Upper lobe of right lung (tissue), 1 donor: ENCODE measurements around the gene LAMA2. TPM values are rescaled to one million over a fixed set of nuclear protein-coding genes. Genes with fewer than 3 reads are reported as not detected.

Experiments
- ATAC-seq: fragments of 200-7000 bp; cut with Tn5 transposase; one replicate; pipeline ENCODE4 v1.9.1; 2020; ENCODE audit warnings: mild to moderate bottlenecking, moderate library complexity
- DNase-seq: peaks from one replicate; pipeline ENCODE4 v3.0.0-alpha.2; 2020
- H3K27ac ChIP-seq: fragments of 200-600 bp; one replicate; pipeline ENCODE4 v1.8.0; 2022
- H3K27me3 ChIP-seq: fragments of 200-600 bp; one replicate; pipeline ENCODE4 v1.8.0; 2022; ENCODE audit warnings: mild to moderate bottlenecking
- H3K36me3 ChIP-seq: fragments of 200-600 bp; one replicate; pipeline ENCODE4 v1.8.0; 2022
- H3K4me1 ChIP-seq: fragments of 200-600 bp; one replicate; pipeline ENCODE4 v1.8.0; 2022
- H3K4me3 ChIP-seq: fragments of 200-600 bp; one replicate; pipeline ENCODE4 v1.8.0; 2022; ENCODE audit warnings: mild to moderate bottlenecking
- H3K9me3 ChIP-seq: fragments of 200-600 bp; one replicate; pipeline ENCODE4 v1.8.0; 2022
- intact Hi-C: fragments of 100-400 bp; cut with DNase I; formaldehyde crosslinking; loops from one replicate; pipeline ENCODE4 v1.11.0; 2022
- total RNA-seq: library from RNA; stranded (reverse); fragmentation: NEBNext Ultra II Directional; extraction: Animal tissue kit (Norgen Biotek cat#: 25700); gene quantifications from one replicate; pipeline ENCODE4 v1.2.1, GENCODE V29; 2021
- TF ChIP-seq, protein P1 (sequence below): fragments of 200-600 bp; IDR thresholded peaks from one replicate; pipeline ENCODE4 v1.8.0; 2022; ENCODE audit warnings: antibody characterized with exemption
- donor health status: DM: no; HTN: yes; CAD: no; lungs with severe emphysema.

Gene LAMA2
- total RNA-seq, 1 donor from 2014 or later = 42.1 TPM

DNA sequence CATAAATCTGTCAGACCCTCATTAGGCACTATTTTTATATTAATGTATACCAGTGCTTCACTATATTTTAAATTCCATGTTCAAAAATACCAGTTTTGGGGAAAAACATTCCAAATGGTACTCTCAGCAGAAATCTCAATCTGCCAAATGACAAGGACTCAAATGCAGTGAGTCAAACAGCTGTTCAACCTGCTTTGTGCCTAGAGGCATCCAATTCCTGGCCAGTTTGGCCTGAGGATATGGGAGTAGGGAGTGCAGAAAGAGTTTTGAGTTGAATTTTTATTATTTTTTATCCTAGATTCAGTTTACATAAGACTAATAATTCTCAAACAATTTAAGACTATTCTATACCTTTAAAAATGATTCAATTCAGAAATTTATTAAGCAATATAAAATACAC is 216.8 kb downstream of the LAMA2 start:
- ATAC-seq (no peak), DNase-seq (no peak)
- H3K27me3 ChIP-seq = no peaks in the 10 kb centered on the region
- no peaks in the 10 kb centered on the region for H3K9me3 ChIP-seq
- H3K4me3 ChIP-seq = no peak overlapping the region
- no peak overlapping the region for H3K27ac ChIP-seq
- intact Hi-C loops = no loop called here
- no peaks in the 10 kb centered on the region for H3K36me3 ChIP-seq
- TF ChIP-seq, protein P1, sequence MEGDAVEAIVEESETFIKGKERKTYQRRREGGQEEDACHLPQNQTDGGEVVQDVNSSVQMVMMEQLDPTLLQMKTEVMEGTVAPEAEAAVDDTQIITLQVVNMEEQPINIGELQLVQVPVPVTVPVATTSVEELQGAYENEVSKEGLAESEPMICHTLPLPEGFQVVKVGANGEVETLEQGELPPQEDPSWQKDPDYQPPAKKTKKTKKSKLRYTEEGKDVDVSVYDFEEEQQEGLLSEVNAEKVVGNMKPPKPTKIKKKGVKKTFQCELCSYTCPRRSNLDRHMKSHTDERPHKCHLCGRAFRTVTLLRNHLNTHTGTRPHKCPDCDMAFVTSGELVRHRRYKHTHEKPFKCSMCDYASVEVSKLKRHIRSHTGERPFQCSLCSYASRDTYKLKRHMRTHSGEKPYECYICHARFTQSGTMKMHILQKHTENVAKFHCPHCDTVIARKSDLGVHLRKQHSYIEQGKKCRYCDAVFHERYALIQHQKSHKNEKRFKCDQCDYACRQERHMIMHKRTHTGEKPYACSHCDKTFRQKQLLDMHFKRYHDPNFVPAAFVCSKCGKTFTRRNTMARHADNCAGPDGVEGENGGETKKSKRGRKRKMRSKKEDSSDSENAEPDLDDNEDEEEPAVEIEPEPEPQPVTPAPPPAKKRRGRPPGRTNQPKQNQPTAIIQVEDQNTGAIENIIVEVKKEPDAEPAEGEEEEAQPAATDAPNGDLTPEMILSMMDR = no peak
- peaks cover 7% of the 10 kb centered on the region for H3K4me1 ChIP-seq

DNA sequence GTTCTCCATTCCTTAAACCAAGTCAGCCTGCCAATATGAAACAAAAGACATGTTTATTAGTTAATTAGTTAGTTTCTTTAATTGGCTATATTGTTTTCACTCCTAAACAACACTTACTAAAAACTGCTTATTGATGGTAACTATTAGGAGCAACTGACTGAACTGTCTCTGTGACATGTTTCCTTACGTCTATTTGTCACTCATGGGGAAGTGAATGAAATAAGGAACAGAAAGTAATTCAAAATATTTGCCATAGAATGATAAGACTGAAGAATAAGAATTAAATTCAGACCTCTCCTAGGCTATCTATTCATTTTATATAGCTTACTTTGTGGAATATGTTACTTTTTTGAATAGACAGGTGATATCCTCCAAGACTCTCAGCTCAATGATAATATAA is 217.2 kb downstream of the LAMA2 start:
- H3K36me3 ChIP-seq = no peaks in the 10 kb centered on the region
- peaks cover 7% of the 10 kb centered on the region for H3K4me1 ChIP-seq
- intact Hi-C loops = no loop called here
- TF ChIP-seq, protein P1 = no peak
- DNase-seq = no peak
- no peaks in the 10 kb centered on the region for H3K27me3 ChIP-seq
- H3K27ac ChIP-seq = no peak overlapping the region
- ATAC-seq = no peak
- H3K4me3 ChIP-seq = no peak overlapping the region
- H3K9me3 ChIP-seq = no peaks in the 10 kb centered on the region

DNA sequence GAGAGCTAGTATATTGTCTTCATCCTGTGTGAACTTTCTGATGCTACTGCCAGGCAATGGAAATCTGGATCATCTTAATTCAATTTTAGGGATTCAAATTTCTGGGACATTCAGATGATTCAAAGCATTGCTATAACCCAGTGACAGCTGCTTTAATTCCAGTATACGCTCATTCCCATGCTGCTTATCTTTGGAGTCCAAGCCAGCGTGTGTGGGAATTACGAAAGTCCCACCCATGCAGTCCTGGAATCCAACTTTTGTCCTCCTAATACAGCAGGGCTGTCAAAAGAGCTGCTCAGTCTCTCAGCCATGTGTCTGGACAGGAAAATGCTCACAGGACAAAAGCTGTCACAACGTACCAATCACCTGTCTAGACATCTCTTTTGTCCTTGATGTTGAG is 219.8 kb downstream of the LAMA2 start:
- TF ChIP-seq, protein P1 = no peak
- ATAC-seq = peak; percentile 53
- H3K27ac ChIP-seq = no peak overlapping the region
- H3K9me3 ChIP-seq = no peaks in the 10 kb centered on the region
- intact Hi-C loops = no loop called here
- H3K4me3 ChIP-seq = no peak overlapping the region
- no peaks in the 10 kb centered on the region for H3K36me3 ChIP-seq
- DNase-seq = no peak
- peaks cover 7% of the 10 kb centered on the region for H3K4me1 ChIP-seq
- H3K27me3 ChIP-seq = no peaks in the 10 kb centered on the region

DNA sequence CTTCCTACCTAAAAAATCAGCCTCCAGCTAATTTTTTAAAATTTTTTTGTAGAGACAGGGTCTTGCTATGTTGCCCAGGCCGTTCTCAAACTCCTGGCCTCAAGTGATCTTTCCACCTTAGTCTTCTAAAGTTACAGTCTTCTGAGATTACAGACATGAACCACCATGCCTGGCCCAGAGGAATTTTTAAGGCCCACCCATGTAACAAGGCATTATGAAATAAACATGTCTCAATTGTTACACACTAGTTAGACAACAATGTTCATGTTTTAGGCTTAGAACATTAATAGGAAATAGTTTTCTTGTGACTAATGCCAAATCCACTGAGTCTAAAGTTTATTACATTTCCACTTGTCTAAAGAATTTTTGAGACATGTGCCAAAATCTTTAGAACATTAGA is 221.2 kb downstream of the LAMA2 start:
- intact Hi-C loops = no loop called here
- Histone ChIP-seq H3K9me3 (no peaks in the 10 kb centered on the region), H3K36me3 (no peaks in the 10 kb centered on the region), H3K4me1 (peaks cover 7% of the 10 kb centered on the region), H3K27ac (peak overlapping the region; percentile 21), H3K4me3 (no peak overlapping the region), H3K27me3 (no peaks in the 10 kb centered on the region)
- ATAC-seq = no peak
- TF ChIP-seq, protein P1 = no peak
- no peak for DNase-seq

DNA sequence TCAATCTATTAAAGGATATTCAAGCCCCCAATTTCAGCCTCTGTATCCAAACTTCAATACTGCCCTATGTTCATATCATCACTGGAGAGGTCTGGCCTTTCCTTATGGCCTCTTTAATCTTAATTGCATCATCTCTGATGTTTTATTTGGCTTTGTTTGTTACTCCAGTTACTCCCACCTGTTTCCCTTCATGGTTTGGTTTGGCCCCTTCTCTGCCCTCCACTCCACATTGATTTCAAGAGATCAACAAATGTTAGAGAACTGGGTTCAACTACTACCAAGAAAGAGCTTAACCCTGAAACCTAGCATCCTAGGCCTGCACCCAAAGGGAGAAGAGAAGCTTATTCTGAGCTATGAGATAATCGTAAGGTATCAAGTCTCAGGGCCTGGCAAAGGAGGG is 221.6 kb downstream of the LAMA2 start:
- Histone ChIP-seq H3K9me3 (no peaks in the 10 kb centered on the region), H3K4me3 (no peak overlapping the region), H3K27ac (peak overlapping the region; percentile 21), H3K36me3 (no peaks in the 10 kb centered on the region), H3K4me1 (peaks cover 7% of the 10 kb centered on the region), H3K27me3 (no peaks in the 10 kb centered on the region)
- DNase-seq (no peak), ATAC-seq (no peak)
- TF ChIP-seq, protein P1 = no peak
- intact Hi-C loops = no loop called here

DNA sequence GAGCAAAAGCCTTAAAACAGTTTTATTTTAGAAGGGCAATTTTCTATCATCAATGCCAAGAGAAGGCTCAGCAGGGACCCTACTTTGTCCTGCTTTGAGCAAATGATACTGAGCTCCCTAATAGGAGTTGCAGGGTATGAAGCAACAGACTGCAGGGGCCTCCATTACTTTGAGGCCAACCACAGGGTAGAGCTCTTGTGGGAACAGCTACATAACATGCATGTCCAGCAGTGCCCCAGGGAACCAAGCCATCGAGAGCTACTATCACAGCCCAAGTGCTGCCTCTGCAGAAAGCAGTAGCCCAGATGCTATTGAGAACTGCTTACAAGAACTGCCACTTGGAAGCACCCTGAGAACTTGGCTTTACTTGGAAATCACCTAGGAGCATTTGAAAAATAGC is 222.1 kb downstream of the LAMA2 start:
- intact Hi-C loops = no loop called here
- Histone ChIP-seq H3K27ac (peak overlapping the region; percentile 21), H3K4me3 (no peak overlapping the region), H3K9me3 (no peaks in the 10 kb centered on the region), H3K27me3 (no peaks in the 10 kb centered on the region), H3K36me3 (no peaks in the 10 kb centered on the region), H3K4me1 (peaks cover 7% of the 10 kb centered on the region)
- TF ChIP-seq, protein P1 = no peak
- DNase-seq = no peak
- no peak for ATAC-seq
